Nephron (organoid): ENCODE results near the gene TADA3.
"Not testable (repeated sequence)": the region's sequence is repeated elsewhere in the genome, so short reads cannot be mapped to it uniquely, and the experiment has no call there.

Source experiments
- H3K27ac Mint-ChIP-seq, 3 experiments: 2 replicates each; pipeline ENCODE4 v1.8.0; 2020; ENCODE audit warnings: mixed read lengths in 3 of 3, mild to moderate bottlenecking in 2 of 3, moderate library complexity in 1 of 3
- H3K27me3 Mint-ChIP-seq: 2 replicates; pipeline ENCODE4 v1.8.0; 2021; ENCODE audit warnings: low read depth, mild to moderate bottlenecking, moderate library complexity, mixed read lengths
- H3K36me3 Mint-ChIP-seq: 2 replicates; pipeline ENCODE4 v1.8.0; 2020; ENCODE audit warnings: low read depth, mixed read lengths
- H3K4me1 Mint-ChIP-seq: 2 replicates; pipeline ENCODE4 v1.8.0; 2020; ENCODE audit warnings: mixed read lengths
- H3K4me3 Mint-ChIP-seq, 3 experiments: 2 replicates each; pipeline ENCODE4 v1.8.0; 2020; ENCODE audit warnings: mild to moderate bottlenecking in 3 of 3, mixed read lengths in 3 of 3, moderate library complexity in 2 of 3
- H3K9me3 Mint-ChIP-seq: 2 replicates; pipeline ENCODE4 v1.8.0; 2020; ENCODE audit warnings: mixed read lengths
- TF ChIP-seq, protein P1 (sequence below), 3 experiments: fragments of 200-600 bp; sonication (generic); IDR thresholded peaks; one replicate each; pipeline ENCODE4 v1.5.0; 2021; ENCODE audit warnings: antibody characterized with exemption in 3 of 3; ENCODE audit not compliant: unreplicated experiment in 3 of 3

Gene TADA3

DNA sequence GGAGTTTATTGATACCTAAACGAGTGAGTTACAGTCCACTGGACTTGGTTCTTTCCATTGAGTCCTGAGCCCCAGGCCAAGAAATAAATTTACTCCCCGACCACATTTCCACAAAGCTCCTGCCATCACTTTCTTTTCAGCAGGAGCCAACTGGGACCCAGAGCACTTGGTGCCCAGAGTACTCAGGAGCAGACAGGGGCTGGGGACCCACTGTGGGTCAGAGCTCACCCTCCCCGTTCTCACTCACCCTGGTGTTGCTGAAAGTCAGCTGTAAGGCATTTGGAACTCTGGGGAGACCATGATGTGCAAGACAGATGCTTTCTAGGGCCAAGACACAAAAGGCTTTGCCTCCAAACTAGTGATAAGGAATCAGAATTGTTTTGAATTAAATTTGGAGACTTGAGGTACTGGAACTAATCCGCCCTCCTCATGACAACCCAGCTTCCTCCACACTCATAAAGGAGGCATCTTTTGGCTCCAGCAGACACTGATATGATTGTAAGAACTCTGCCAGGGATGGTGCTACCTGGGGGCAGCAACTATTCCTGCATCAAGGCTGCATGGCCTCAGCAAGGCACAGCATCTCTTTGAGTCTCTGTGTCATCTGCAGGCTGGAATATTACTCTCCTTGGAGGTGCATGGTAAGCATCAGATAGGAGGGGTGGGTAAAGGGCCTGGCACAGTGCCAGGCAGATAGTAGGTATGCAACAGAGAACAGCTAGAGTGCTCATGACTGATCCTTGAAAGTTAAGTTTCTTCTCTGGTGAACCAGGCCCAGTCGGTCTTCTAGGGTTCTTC is 15.2 kb downstream of the TADA3 start:
- Mint-ChIP-seq H3K27ac (peak overlapping the region in 1 of 3 experiments; percentile 85), H3K4me1 (peaks cover 48% of the 10 kb centered on the region), H3K9me3 (no peaks in the 10 kb centered on the region), H3K36me3 (peaks cover 18% of the 10 kb centered on the region), H3K4me3 (no peak overlapping the region), H3K27me3 (no peaks in the 10 kb centered on the region)
- TF ChIP-seq, protein P1, sequence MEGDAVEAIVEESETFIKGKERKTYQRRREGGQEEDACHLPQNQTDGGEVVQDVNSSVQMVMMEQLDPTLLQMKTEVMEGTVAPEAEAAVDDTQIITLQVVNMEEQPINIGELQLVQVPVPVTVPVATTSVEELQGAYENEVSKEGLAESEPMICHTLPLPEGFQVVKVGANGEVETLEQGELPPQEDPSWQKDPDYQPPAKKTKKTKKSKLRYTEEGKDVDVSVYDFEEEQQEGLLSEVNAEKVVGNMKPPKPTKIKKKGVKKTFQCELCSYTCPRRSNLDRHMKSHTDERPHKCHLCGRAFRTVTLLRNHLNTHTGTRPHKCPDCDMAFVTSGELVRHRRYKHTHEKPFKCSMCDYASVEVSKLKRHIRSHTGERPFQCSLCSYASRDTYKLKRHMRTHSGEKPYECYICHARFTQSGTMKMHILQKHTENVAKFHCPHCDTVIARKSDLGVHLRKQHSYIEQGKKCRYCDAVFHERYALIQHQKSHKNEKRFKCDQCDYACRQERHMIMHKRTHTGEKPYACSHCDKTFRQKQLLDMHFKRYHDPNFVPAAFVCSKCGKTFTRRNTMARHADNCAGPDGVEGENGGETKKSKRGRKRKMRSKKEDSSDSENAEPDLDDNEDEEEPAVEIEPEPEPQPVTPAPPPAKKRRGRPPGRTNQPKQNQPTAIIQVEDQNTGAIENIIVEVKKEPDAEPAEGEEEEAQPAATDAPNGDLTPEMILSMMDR (IDR thresholded peaks at IDR 0.05; ENCODE audit: unreplicated experiment in 3 of 3), result no peak

DNA sequence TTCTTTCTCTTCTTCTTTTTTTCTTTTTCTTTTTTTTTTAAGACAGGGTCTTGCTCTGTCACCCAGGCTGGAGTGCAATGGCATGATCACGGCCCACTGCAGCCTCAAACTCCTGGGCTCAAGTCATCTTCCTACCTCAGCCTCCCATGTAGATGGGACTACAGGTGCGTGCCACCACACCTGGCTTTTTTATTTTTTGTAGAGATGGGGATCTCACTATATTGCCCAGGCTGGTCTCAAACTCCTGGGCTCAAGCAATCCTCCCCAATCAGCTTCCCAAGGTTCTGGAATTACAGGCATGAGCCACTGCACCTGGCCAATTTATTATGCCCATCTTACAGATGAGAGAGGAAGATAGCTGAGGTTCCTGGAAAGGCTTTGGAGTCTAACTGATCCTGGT is 21.3 kb downstream of the TADA3 start:
- Mint-ChIP-seq H3K27ac (peak overlapping the region in 2 of 3 experiments; percentile 95 to 97), H3K4me3 (peak overlapping the region; percentile 70 to 86 (median 85)), H3K4me1 (peaks cover 42% of the 10 kb centered on the region)
- not testable (repeated sequence) for H3K9me3 Mint-ChIP-seq, H3K36me3 Mint-ChIP-seq, H3K27me3 Mint-ChIP-seq

DNA sequence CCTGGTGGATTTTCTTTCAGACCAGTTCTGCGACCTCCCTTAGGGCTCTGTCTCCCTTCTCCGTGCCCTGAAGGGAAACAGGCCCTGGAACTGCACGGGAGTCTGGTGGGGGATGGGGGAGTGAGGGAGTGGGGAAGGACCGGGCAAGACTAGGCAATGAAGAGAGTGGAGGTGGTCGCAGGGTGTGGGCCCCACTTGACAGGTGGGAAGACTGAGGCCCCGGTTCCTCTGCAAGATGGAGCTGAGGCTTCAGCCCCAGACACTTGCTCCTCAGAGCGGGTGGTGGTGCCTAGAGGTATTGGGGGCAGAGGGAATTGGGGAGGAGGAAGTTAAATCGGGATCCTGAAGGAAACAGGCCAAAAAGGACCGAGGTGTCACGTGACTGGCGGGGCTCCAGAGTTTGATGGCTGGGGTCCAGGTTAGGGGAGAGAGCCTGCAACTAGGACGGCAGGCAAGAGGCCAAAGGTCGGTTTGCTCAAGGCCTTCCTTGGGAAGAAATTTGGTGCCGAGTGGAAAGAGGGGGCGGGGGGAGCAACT is 21.9 kb downstream of the TADA3 start:
- Mint-ChIP-seq H3K4me3 (peak overlapping the region; percentile 70 to 86 (median 85)), H3K9me3 (no peaks in the 10 kb centered on the region), H3K27ac (peak overlapping the region in 2 of 3 experiments; percentile 95 to 97), H3K4me1 (peaks cover 39% of the 10 kb centered on the region), H3K36me3 (peaks cover under 1% of the 10 kb centered on the region), H3K27me3 (no peaks in the 10 kb centered on the region)
- TF ChIP-seq, protein P1 (IDR thresholded peaks at IDR 0.05; ENCODE audit: unreplicated experiment in 3 of 3), result no peak

DNA sequence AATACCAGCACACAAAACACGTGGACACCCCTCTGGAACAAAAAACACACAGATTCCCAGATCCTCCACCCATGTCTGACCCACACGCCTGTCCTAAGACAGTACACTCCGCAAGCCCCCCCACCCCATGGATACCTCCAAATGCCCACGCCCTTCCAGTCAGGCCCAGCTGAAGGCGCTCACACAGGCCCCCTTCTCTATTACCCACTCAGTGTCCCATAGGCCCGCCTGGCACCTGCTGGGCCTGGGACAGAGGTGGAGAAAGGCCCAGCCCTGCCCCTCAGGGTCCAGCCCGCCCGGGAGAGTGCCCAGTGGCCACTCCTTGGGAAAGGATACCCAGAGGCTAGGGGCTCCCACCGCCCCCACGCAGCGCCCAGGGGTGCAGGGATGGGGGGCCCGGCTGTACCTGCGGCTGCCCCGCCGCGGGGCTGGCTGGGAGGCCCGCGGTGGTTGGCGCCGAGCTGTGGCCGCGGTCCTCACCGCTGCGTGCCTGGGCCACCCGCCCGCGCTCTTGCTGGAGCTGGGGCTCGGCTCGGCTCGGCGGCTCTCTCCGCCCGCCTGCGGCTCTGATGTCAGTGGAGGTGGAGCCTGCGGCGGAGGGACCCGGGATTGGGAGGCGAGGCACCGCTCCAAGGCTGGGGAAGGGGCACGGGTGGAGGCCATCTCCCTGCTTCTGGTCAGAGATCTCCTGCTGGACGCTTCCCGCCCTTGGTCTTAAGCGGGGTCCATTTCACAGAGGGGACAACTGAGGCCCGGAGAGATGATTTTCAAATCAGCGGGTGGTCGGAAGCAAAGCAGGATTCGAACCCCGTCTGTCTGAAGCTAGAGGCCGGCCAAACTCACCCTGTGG is 22.6 kb downstream of the TADA3 start, which contains the start of gene CAMK1:
CAMK1 (minus strand) TSS at position 522 of the 850 bp plus-strand sequence. CDS start 2,198 bp downstream, outside the sequence.
- Mint-ChIP-seq H3K4me3 (peak within 1 kb of the TSS; percentile 74 to 87 (median 85)), H3K4me1 (peaks cover 36% of the 10 kb centered on the region), H3K9me3 (no peaks in the 10 kb centered on the region), H3K36me3 (peaks cover 3% of the 10 kb centered on the region), H3K27ac (peak within 1 kb of the TSS in 2 of 3 experiments; percentile 95 to 97), H3K27me3 (no peaks in the 10 kb centered on the region)
- TF ChIP-seq, protein P1 (IDR thresholded peaks at IDR 0.05; ENCODE audit: unreplicated experiment in 3 of 3), result no peak

DNA sequence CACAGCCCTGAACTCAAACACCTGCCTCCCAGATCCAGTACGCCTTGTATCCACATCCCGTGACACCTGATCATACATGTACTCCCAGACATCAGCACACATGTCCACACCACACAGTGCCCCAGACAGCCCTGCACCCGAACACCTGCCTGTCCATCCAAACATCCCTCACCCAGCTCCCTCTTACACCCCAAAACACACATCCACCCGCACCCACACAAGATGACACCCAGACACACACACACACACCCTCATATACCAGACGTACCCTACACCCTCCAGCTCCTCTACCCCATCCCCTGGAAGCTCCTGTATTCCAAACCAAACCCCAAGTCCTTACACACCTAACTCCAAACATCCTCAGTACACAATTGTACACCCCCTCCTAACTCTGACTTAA is 23.3 kb downstream of the TADA3 start:
- H3K4me3 Mint-ChIP-seq, result peak overlapping the region; percentile 74 to 87 (median 85)
- no peaks in the 10 kb centered on the region for H3K9me3 Mint-ChIP-seq
- H3K36me3 Mint-ChIP-seq, result peaks cover 3% of the 10 kb centered on the region
- TF ChIP-seq, protein P1 (IDR thresholded peaks at IDR 0.05; ENCODE audit: unreplicated experiment in 3 of 3), result no peak
- no peaks in the 10 kb centered on the region for H3K27me3 Mint-ChIP-seq
- peaks cover 36% of the 10 kb centered on the region for H3K4me1 Mint-ChIP-seq
- H3K27ac Mint-ChIP-seq, result peak overlapping the region in 2 of 3 experiments; percentile 39 to 95
